Uterus (tissue), 4 donors: Measurements from ENCODE around the gene PLEKHG7. TPM values are rescaled to one million over a fixed set of nuclear protein-coding genes. Genes with fewer than 3 reads are reported as not detected.

Source experiments
- DNase-seq, 2 donors: peaks; one replicate each; pipeline ENCODE4 v3.0.0-alpha.2; 2019 to 2020
- H3K27ac ChIP-seq, 2 donors: fragments of 200-600 bp; sonication (generic); 1 replicate in 1 of 2; 2 replicates in 1 of 2; pipeline ENCODE4 v1.5.1; 2016 to 2018
- H3K27me3 ChIP-seq, 2 donors: fragments of 200-600 bp; sonication (generic); one replicate each; pipeline ENCODE4 v1.5.1; 2018 to 2019; ENCODE audit warnings: control low read depth in 1 of 2
- H3K36me3 ChIP-seq, 2 donors: fragments of 200-600 bp; sonication (generic); one replicate each; pipeline ENCODE4 v1.5.1; 2019; ENCODE audit warnings: control low read depth in 1 of 2
- H3K4me1 ChIP-seq, 2 donors: fragments of 200-600 bp; sonication (generic); one replicate each; pipeline ENCODE4 v1.5.1; 2018 to 2019; ENCODE audit warnings: control low read depth in 1 of 2
- H3K4me3 ChIP-seq, 2 donors: fragments of 200-600 bp; sonication (generic); 1 replicate in 1 of 2; 2 replicates in 1 of 2; pipeline ENCODE4 v1.5.1; 2018 to 2019; ENCODE audit warnings: mild to moderate bottlenecking in 1 of 2
- H3K9me3 ChIP-seq, 2 donors: fragments of 200-600 bp; sonication (generic); one replicate each; pipeline ENCODE4 v1.5.1; 2019; ENCODE audit warnings: control low read depth in 1 of 2
- CTCF ChIP-seq, 4 experiments: fragments of 200-600 bp in 2 of 4; fragments of 450-650 bp in 2 of 4; sonication (generic) in 2 of 4; IDR thresholded peaks; one replicate each; pipeline ENCODE4 v1.5.1; 2016 to 2019; ENCODE audit warnings: antibody characterized with exemption in 4 of 4, mild to moderate bottlenecking in 2 of 4, moderate library complexity in 1 of 4
- POLR2A ChIP-seq, 2 donors: fragments of 450-650 bp; IDR thresholded peaks; one replicate each; pipeline ENCODE4 v1.6.1; 2016; ENCODE audit warnings: antibody characterized with exemption in 2 of 2, mild to moderate bottlenecking in 1 of 2, moderate library complexity in 1 of 2
- intact Hi-C: fragments of 100-400 bp; cut with DNase I; formaldehyde crosslinking; loops from one replicate; pipeline ENCODE4 v1.15.1; 2023; ENCODE audit warnings: low total_unique reads
- total RNA-seq, 4 donors: library from RNA; depleted of rRNA in 3 of 4; stranded (reverse); fragments of >200 nt in 3 of 4; gene quantifications; one replicate each; pipeline versions ENCODE4 v1.1.0 to v1.2.4, GENCODE V29; 2014 to 2023
- donor health status: DM: yes; HTN: yes; CAD: no.

PLEKHG7 gene
- total RNA-seq, 4 donors from 2014 or later: 0.26 to 1.5 TPM; not detected in 2

GRCh38 chr12:92706594-92706993, 3.8 kb downstream of the PLEKHG7 start:
- TF ChIP-seq POLR2A (IDR thresholded peaks at IDR 0.05) (no peak), CTCF (IDR thresholded peaks at IDR 0.05) (no peak)
- Histone ChIP-seq H3K9me3 (no peaks in the 10 kb centered on the region), H3K4me3 (no peak overlapping the region), H3K27me3 (no peaks in the 10 kb centered on the region), H3K36me3 (no peaks in the 10 kb centered on the region), H3K27ac (no peak overlapping the region), H3K4me1 (no peaks in the 10 kb centered on the region)
- no peak for DNase-seq
- intact Hi-C loops: no loop called here

GRCh38 chr12:92707926-92708325, 5.1 kb downstream of the PLEKHG7 start:
- no peaks in the 10 kb centered on the region for H3K27me3 ChIP-seq
- intact Hi-C loops: no loop called here
- no peak overlapping the region for H3K27ac ChIP-seq
- H3K9me3 ChIP-seq: no peaks in the 10 kb centered on the region
- H3K4me3 ChIP-seq: no peak overlapping the region
- H3K4me1 ChIP-seq: no peaks in the 10 kb centered on the region
- TF ChIP-seq POLR2A (IDR thresholded peaks at IDR 0.05) (no peak), CTCF (IDR thresholded peaks at IDR 0.05) (no peak)
- no peak for DNase-seq
- H3K36me3 ChIP-seq: no peaks in the 10 kb centered on the region

GRCh38 chr12:92715625-92716024, 12.8 kb downstream of the PLEKHG7 start:
- DNase-seq: no peak
- Histone ChIP-seq H3K4me3 (no peak overlapping the region), H3K27me3 (no peaks in the 10 kb centered on the region), H3K9me3 (no peaks in the 10 kb centered on the region), H3K36me3 (no peaks in the 10 kb centered on the region), H3K4me1 (no peaks in the 10 kb centered on the region), H3K27ac (no peak overlapping the region)
- intact Hi-C loops: no loop called here
- TF ChIP-seq CTCF (IDR thresholded peaks at IDR 0.05) (no peak), POLR2A (IDR thresholded peaks at IDR 0.05) (no peak)

GRCh38 chr12:92717202-92717601, 14.4 kb downstream of the PLEKHG7 start:
- H3K36me3 ChIP-seq: no peaks in the 10 kb centered on the region
- no peaks in the 10 kb centered on the region for H3K4me1 ChIP-seq
- no peaks in the 10 kb centered on the region for H3K9me3 ChIP-seq
- TF ChIP-seq POLR2A (IDR thresholded peaks at IDR 0.05) (no peak), CTCF (IDR thresholded peaks at IDR 0.05) (no peak)
- no peak for DNase-seq
- H3K27me3 ChIP-seq: no peaks in the 10 kb centered on the region
- H3K4me3 ChIP-seq: no peak overlapping the region
- no peak overlapping the region for H3K27ac ChIP-seq
- intact Hi-C loops: no loop called here

GRCh38 chr12:92718483-92718990, 15.7 kb downstream of the PLEKHG7 start:
- H3K4me3 ChIP-seq: no peak overlapping the region
- TF ChIP-seq POLR2A (IDR thresholded peaks at IDR 0.05) (no peak), CTCF (IDR thresholded peaks at IDR 0.05) (no peak)
- H3K27ac ChIP-seq: no peak overlapping the region

More at GRCh38 chr12:92718483-92718990, 15.7 kb downstream of the PLEKHG7 start:
- Histone ChIP-seq H3K4me1 (no peaks in the 10 kb centered on the region), H3K36me3 (no peaks in the 10 kb centered on the region), H3K9me3 (no peaks in the 10 kb centered on the region), H3K27me3 (no peaks in the 10 kb centered on the region)
- intact Hi-C loops: no loop called here
- DNase-seq: no peak
